GM12878 (cell line): Measurements from ENCODE around the gene LRRK1.

ENCODE experiments used
- BHLHE40 ChIP-seq, 2 experiments: fragments of 450-650 bp in 1 of 2; IDR thresholded peaks; 2 replicates each; pipeline ENCODE4 v1.6.1; 2011 to 2017; ENCODE audit warnings: low read depth in 2 of 2, borderline replicate concordance in 1 of 2, improper control_type of control experiment in 1 of 2, low read length in 1 of 2, mild to moderate bottlenecking in 1 of 2
- CREM ChIP-seq: IDR thresholded peaks from 2 replicates; pipeline ENCODE4 v1.6.1; 2014; ENCODE audit warnings: antibody characterized with exemption, low read depth
- CTCF ChIP-seq, 3 experiments: IDR thresholded peaks in 2 of 3; conservative IDR thresholded peaks in 1 of 3; 2 replicates each; pipeline ENCODE4 v1.5.1; 2011; ENCODE audit warnings: low read depth in 3 of 3, low read length in 3 of 3, mild to moderate bottlenecking in 3 of 3, control low read depth in 2 of 3, moderate library complexity in 2 of 3, inconsistent platforms in 1 of 3, mixed read lengths in 1 of 3; ENCODE audit not compliant: control insufficient read depth in 2 of 3, insufficient read depth in 1 of 3; ENCODE audit errors: extremely low read depth in 1 of 3
- EGR1 ChIP-seq, 2 experiments: IDR thresholded peaks; 1 replicate in 1 of 2; 2 replicates in 1 of 2; pipeline ENCODE4 v1.6.1; 2011 to 2012; ENCODE audit warnings: low read depth in 2 of 2, low read length in 2 of 2, borderline replicate concordance in 1 of 2, mild to moderate bottlenecking in 1 of 2, moderate library complexity in 1 of 2
- HDAC2 ChIP-seq: fragments of 200-600 bp; sonication (generic); IDR thresholded peaks from 2 replicates; pipeline ENCODE4 v1.6.1; 2017
- STAT3 ChIP-seq: IDR thresholded peaks from 2 replicates; pipeline ENCODE4 v1.6.1; 2011; ENCODE audit warnings: low read depth, low read length, improper control_type of control experiment
- ZBTB11 ChIP-seq: fragments of 450-650 bp; formaldehyde crosslinking; IDR thresholded peaks from 2 replicates; pipeline ENCODE4 v1.5.0; 2022; ENCODE audit warnings: mild to moderate bottlenecking, missing genetic modification characterization

GRCh38 chr15:100918690-100919480 lies at the start of gene LRRK1:
- no peak for TF ChIP-seq EGR1 (IDR thresholded peaks at IDR 0.05; ENCODE audit: borderline replicate concordance in 1 of 2, low read depth in 2 of 2, low read length in 2 of 2)
- no peak for TF ChIP-seq CTCF (IDR thresholded peaks at IDR 0.05 in 2 of 3, conservative IDR thresholded peaks at IDR 0.05 in 1 of 3; ENCODE audit: control insufficient read depth in 2 of 3, extremely low read depth in 1 of 3, insufficient read depth in 1 of 3, low read depth in 3 of 3, low read length in 3 of 3)
- no peak for TF ChIP-seq ZBTB11 (CRISPR knock-in tag)
- no peak for TF ChIP-seq CREM
- TF ChIP-seq STAT3 = no peak
- no peak for TF ChIP-seq BHLHE40 (IDR thresholded peaks at IDR 0.05; ENCODE audit: borderline replicate concordance in 1 of 2, low read depth in 2 of 2, low read length in 1 of 2)
- no peak for TF ChIP-seq HDAC2
